GM08714 (cell line): ENCODE results near the gene OTOA.
"Not testable (repeated sequence)": the region's sequence is repeated elsewhere in the genome, so short reads cannot be mapped to it uniquely, and the experiment has no call there.

Source experiments
- H3K4me3 ChIP-seq: fragments of 200-500 bp; sonication (Bioruptor generic); 2 replicates; pipeline ENCODE4 v1.5.1; 2014; ENCODE audit warnings: mild to moderate bottlenecking, low read length, inconsistent platforms
- ZNF274 ChIP-seq: IDR thresholded peaks from 2 replicates; pipeline ENCODE4 v1.6.1; 2012; ENCODE audit warnings: mild to moderate bottlenecking, low read depth, low read length

OTOA gene

DNA sequence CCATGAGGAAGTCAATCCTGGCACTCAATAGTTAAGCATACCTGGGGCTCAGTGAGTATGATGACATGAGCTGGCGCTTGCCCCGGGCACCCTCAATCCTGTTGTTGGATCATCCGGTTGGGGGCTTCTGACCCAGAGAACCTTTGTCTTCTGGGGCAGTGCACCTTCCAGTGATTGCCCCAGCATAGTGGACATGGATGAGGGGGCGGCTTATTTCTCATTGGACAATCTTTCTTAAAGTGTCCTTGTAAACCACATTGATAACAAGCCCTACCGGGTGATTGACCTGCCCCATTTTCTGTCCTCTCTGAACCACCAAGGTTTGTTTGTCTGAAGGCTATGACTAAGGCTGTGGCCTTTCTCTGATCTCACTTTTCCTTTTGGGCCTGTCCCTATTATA, 29.6 kb upstream of the OTOA start:
- TF ChIP-seq ZNF274: no peak
- no peak overlapping the region for H3K4me3 ChIP-seq

DNA sequence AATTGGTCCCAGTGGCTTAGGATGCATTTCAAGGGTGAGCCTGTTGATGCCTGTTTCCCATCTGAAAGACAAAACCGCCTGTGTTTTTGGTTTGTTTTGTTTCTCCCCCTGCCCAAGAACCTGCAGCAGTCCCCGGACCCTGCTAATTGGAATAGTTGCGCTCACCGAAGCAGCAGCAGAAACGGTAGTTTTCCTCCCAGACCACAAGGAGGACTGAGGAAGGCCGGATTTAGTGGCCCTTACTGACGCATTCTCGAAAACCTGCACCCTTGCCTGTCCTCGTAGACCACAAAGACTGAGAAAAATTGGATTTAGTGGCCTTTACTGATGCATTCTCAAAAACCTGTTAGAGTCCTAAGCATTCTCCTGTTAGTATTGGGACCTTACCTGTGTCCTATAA, 28.1 kb upstream of the OTOA start:
- not testable (repeated sequence) for H3K4me3 ChIP-seq

DNA sequence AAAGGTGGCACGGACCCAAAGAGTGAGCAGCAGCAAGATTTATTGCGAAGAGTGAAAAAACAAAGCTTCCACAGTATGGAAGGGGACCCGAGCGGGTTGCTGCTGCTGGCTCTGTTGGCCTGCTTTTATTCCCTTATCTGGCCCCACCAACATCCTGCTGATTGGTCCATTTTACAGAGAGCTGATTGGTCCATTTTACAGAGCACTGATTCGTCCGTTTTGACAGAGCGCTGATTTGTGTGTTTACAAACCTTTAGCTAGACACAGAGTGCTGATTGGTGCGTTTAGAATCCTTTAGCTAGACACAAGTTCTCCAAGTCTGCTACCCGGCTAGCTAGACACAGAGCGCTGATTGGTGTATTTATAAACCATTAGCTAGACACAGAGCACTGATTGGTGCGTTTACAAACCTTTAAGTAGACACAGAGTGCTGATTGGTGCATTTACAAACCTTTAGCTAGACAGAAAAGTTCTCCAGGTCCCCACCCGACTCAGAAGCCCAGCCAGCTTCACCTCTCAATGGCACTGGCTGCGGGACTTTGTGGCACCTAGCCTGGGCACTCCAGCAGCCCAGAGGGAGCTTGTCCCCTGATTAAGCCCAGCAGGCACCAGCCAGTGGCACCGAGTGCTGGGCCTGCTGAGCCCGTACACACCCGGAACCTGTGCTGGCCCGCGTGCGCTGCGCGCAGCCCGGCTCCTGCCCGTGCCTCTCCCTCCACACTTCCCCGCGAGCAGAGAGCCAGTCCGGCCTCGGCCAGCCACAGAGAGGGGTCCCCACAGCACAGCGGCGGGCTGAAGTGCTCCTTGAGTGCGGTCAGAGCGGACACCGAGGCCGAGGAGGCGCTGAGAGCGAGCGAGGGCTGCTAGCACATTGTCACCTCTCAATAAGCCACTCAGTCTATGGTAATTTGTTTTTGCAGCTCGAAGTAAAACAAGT, 26.5 kb upstream of the OTOA start:
- TF ChIP-seq ZNF274: no peak
- H3K4me3 ChIP-seq: no peak overlapping the region

DNA sequence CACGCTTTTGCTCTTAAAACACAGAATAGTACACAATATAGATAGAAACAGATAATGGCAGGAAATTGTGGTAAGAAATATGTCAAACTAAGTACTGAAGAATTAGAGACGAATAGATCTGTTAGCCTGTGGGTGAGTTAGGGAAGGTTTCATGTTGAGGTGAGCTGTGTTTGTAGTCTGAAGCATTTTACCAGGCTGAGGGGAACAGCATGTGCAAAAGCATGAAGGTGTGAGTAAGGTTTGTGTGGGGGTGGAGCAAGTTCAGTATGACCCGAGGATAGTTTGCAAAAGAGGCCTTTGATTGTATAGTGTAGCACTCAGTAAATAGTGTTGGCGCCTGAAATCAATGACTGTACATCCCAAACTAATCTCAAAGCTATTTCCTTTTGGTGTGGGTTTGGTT, 25.2 kb upstream of the OTOA start:
- TF ChIP-seq ZNF274: no peak
- no peak overlapping the region for H3K4me3 ChIP-seq

DNA sequence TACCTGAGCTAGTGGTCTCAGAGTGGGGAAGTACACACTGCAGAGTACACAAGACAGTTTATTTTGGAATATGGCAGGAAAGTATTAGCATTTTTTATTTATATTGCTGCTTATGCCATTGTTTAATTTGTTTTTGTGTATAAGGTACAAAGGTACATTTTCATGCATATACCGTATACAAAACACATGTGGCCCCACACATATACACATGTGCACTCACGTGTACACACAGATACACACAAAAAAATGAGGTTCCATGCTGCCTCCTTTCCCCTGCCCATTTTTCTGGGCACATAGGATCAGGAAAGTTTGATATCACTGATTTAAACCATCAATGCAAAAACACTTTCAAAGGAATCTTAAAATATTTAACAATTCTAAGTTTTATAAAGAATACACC, 24.3 kb upstream of the OTOA start:
- TF ChIP-seq ZNF274: no peak
- no peak overlapping the region for H3K4me3 ChIP-seq

DNA sequence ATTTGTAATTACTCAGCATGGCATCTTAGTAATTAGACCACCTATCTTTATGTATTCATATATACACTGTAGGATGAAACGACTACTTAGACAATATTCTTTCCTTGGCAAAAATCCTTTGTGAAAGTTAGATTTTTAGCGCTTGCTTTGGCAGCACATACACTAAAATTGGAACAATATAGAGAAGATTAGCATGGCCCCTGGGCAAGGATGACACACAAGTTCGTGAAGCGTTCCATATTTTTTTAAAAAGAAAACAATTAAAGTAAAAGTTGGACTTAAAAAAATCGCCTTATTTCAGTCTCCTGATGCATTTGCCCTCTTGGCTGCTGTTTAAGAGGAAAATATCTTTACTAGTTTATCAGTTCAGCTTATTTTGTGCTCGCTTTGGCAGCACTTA, 21.9 kb upstream of the OTOA start:
- H3K4me3 ChIP-seq: no peak overlapping the region

DNA sequence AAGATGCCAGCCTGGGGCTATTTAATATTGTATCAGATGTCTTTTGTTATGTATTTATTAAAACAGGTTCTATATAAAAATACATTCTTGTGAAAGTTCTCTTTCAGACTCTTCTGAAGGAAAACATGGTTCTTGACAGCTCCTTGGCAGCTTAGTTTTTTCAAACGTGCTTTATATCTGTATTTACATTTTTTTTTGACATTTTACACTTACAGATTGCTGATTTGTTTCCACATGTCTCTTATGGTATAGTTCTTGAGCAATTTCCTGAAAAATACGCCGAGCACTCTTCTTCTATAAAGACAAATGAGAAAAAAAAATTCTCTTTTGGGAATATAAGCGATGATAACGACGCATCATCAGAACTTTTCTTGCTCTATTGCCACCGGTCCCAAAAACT, 20.9 kb upstream of the OTOA start:
- no peak for TF ChIP-seq ZNF274

More for the DNA sequence above, 21.9 kb upstream of the OTOA start:
- TF ChIP-seq ZNF274: no peak

DNA sequence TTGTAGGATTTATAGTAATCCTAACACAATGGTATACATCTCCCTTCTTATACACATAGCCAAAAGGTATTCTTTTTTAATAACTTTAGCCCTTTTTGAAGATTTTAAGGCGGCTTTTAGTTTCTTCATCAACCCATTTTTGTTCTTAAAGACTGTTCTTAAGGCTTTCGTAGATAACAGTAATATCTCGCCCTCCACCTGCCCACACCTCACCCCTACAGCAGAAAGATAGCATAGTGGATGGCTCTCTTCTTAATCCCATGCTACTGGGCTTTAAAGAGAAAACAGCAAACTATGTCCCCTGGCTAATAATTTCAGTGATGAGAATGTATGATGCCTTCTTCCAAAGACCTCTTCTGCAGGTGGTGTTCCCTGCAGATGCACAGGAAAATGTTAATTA, 20.0 kb upstream of the OTOA start:
- no peak for TF ChIP-seq ZNF274
- H3K4me3 ChIP-seq: no peak overlapping the region

More for the DNA sequence above, 20.9 kb upstream of the OTOA start:
- no peak overlapping the region for H3K4me3 ChIP-seq

DNA sequence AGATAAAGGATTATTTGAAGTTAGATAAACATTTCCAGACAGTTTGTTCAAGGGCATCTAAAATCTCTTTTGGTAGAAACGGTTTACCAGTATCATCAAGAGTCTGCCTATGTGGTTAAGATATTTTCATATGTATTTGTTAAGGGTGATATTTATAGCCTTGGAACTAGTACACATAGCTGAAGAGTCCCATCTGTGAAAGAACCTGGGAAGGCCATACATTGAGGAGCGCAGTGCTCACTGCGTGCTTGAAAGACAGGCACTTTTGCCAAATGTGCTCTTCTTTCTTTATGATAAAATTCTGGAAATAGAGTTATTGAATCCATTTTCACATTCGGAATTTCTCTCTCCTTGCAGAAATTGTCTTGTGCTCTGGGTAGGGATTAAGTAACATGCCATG, 19.1 kb upstream of the OTOA start:
- peak overlapping the region; percentile 54; the same call in 1 of the 2 replicates for H3K4me3 ChIP-seq
- no peak for TF ChIP-seq ZNF274

DNA sequence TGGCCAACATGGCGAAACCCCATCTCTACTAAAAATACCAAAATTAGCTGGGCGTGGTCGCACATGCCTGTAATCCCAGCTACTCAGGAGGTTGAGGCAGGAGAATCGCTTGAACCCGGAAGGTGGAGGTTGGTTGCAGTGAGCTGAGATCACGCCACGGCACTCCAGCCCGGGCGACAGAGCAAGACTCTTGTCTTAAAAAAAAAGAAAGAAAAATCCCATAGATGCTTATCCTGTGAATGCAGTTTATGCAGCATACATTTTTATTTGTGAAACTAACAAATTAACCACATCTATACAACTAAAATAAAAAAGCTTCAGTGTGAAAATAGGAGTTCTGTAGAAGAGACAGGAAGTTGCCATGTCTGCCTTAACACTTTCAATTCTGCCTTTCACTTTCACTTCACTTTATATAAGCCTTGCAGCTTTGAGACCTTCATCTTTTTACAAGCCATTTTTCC, 18.5 kb upstream of the OTOA start:
- TF ChIP-seq ZNF274: no peak
- H3K4me3 ChIP-seq: peak overlapping the region; percentile 54

DNA sequence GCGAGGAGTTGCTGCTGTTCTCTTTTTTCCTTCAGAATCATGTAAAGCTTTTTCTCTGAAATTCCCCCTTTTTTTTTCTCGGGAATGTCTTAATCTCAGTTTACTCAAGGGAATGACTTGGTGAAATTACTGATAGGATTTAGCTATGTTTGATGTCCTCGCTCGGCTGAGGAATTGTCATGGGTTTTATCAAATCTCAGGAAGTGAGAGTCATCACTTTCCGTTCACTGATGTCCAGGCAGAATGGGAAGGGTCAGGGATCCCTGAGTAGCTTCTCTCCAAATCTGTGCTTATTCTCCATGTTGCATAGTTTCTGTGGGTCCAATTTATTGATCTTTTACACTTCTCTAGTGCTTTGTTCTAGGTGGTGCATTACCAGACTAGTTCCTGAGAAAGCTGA, 17.7 kb upstream of the OTOA start:
- TF ChIP-seq ZNF274: no peak
- H3K4me3 ChIP-seq: peak overlapping the region; percentile 29

DNA sequence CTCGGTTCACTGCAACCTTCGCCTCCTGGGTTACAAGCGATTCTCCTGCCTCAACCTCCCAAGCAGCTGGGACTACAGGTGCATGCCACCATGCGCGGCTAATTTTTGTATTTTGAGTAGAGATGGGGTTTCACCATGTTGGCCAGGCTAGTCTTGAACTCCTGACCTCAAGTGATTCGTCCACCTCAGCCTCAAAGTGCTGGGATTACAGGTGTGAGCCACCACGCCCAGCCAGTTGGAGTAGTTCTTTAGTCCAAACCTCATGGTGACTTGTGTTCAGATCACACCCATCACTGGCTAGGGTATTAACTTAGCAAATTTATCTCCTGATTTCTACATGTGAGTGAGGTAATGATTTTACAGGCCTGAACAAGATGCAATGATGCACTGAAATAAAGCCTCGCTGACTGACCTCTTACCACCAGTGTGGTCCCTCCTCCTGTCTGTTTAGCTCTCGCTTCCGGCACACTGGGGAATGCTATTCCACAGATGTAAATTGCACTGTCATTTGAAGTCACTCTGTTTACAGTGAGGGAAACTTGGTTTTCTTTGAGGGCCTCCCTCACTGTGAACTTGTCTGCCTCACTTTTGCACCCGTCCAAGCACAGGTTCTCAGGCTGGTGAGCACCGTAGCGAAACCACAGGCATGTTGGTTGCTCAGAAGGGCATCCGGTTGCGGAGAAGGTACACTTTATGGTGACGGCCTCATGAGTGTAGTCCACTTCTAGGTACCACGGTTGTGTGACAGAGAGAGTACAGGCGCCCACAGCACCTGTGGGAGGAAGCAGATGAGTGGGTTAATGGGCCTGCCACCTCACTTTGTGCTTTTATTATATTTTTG, 16.8 kb upstream of the OTOA start:
- no peak for TF ChIP-seq ZNF274
- no peak overlapping the region; the same call in 1 of the 2 replicates for H3K4me3 ChIP-seq

DNA sequence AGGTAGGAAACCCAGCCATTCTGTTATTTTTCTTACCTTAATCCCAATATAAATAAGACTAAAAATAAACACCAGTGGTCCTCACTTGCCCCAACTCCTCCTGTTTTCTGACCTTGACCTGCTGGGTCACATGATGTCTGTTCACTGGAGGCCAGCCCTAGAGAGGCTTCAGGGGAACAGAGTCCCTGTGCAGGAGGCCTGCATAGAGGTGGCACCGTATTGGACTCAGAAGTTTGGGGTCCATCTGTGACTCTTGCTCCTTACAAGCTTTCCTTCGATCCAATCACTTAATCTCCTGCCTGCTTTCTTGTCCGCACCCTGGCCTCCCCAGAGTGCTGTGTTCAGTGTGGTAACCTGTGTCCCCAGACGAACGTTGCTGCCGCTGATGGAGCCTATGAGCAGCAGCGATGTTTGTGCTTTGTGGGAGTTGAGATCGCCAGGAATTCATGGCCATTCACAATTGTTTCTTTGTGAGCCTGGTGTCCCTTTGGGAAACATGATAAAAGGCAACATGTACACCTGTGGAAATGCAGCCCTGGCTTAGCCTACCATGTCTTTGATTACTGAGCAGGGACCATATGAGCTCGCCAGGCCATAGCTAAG, 16.1 kb upstream of the OTOA start:
- TF ChIP-seq ZNF274: no peak

DNA sequence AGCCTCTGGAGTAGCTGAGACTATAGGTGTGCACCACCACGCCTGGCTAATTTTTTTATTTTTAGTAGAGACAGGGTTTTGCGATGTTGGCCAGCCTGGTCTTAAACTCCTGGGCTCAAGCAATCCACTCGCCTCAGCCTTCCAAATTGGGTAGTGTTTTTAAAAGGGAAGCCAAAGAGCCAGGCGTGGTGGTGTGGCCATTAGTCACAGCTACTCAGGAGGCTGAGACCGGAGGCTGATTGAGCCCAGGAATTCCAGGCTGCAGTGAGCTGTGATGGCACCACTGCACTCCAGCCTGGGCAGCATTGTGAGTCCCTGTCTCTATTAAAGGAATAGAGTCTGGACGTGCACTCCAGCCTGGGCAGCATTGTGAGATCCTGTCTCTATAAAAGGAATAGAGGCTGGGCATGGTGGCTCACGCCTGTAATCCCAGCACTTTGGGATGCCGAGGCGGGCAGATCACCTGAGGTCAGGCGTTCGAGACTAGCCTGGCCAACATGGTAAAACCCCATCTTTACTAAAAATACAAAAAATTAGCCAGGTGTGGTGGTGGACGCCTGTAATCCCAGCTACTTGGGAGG, 13.9 kb upstream of the OTOA start:
- not testable (repeated sequence) for H3K4me3 ChIP-seq

More for the DNA sequence above, 16.1 kb upstream of the OTOA start:
- H3K4me3 ChIP-seq: no peak overlapping the region
